ENCODE results near the gene LRRC63.

GRCh38 chr13:46211116-46211482, 629 bp upstream of the LRRC63 start:
- TF ChIP-seq CTCF (IDR thresholded peaks at IDR 0.05), result no peak
- TF ChIP-seq POLR2A (IDR thresholded peaks at IDR 0.05), result no peak
